HL-60/S4 treated with phorbol 12-myristate 13-acetate at 8.2 ng/mL for 4 days and 3 days (cell line): ENCODE results near the gene CCDC33.

ENCODE experiments used
- in situ Hi-C: fragments of 300-500 bp; cut with MboI; formaldehyde crosslinking; loops from 2 replicates; pipeline ENCODE4 v1.15.0; 2022; ENCODE audit warnings: low sequenced_read_pairs

CCDC33 gene

DNA sequence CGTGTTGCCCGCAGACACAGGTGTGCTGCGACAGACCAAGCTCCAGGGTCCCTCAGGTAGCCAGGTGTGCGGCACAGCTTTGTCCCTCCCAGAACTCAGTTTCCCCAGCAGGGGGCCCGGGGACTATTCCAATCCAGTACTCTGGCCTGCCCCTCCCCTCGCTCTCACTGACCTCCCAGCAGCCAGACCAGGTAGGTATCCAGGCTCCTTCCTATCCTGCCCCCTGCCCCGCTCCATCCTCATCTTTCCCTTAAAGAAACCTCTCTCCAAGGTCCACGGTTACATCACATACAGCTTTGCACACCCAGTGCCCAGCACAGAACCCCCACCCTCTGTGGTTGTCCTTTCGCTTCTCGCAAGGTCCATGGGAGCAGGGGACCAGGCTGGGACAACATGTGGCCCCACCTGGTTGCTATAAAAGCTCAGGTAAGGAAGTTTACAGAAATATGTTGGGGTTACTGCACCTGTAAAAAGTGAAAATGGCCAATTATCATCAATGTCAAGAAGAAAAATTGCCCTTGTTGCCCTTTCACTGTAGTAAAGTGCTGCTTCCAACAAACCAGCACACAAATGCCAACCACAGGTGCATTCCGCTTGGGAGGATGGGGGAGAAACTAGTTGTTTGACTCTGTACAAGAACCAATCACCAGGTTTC is 138.6 kb downstream of the CCDC33 start:
- in situ Hi-C loops = loop anchor here (10.0 kb wide), 1 partner anchor 400 kb away; no protein-coding TSS in a partner anchor

DNA sequence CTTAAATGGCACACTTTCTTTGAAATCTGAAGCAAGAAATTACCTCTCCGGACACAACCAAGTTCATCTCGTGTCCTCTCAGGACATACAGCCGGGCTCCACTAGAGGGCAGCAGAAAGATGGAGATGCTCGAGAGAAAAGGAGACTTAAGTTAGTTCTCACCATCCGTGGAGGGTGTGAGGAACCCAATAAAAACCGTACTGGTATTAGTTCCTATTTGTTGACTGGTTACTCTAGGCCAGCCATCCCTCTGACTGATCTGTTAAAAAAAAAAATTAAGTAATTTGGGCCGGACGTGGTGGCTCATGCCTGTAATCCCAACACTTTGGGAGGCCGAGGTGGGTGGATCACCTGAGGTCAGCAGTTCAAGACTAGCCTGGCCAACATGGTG is 139.2 kb downstream of the CCDC33 start:
- in situ Hi-C loops = loop anchor here (10.0 kb wide), 1 partner anchor 400 kb away; no protein-coding TSS in a partner anchor

DNA sequence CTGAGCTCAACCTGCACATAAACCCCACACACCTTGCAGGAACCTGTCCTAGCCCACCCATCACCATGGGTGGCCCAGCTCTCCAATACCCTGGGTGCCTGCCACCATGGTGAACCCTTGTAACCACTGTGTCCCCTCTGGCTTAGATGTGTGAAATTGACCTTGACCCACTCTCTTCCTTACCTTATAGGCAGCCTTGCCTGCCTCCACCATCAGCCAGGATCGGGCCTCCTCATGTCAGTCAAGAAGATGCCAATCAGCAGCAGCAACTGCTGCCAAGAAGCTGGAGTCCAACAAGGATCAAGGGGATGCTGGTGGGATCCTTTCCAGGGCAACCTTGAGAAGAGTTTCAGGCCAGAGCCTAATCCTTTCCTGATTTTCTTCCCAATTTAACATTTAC is 140.1 kb downstream of the CCDC33 start:
- in situ Hi-C loops = loop anchor here (10.0 kb wide), 1 partner anchor 399 kb away; no protein-coding TSS in a partner anchor

DNA sequence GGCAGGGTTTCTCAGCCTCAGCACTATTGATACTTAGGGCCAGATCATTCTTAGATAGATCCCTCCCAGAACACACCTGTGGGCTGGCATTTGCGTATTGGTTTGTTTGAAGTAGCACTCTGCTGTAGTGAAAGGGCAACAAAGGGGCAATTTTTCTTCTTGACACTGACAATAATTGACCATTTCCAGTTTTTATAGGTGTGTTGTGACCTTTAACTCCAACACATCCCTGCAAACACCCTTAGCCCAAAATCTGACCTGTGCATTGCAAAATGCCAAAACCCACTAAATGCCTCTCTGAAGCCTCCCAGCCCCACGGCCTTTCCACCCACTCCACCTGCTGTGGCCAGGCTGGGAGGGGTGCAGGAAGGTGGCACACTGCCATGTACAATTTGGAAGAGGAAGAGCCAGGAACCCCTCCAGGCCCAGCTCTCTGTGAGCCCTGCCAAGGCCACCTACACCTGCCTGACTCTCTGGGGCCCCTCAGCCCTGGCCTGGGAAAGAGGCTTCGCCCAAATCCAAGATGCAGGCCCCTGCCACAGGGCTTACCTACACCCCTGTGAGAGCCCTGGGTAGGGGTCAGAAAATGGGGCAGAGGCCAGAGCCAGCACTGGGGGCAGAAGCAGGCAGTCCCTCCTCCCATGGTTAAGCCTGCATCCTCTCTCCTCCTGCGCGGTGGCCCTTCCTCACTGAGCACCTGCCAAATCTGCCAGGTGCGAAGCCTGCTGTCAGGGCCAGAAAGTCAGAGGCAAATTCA is 140.9 kb downstream of the CCDC33 start:
- in situ Hi-C loops = loop anchor here (10.0 kb wide), 1 partner anchor 398 kb away; no protein-coding TSS in a partner anchor

DNA sequence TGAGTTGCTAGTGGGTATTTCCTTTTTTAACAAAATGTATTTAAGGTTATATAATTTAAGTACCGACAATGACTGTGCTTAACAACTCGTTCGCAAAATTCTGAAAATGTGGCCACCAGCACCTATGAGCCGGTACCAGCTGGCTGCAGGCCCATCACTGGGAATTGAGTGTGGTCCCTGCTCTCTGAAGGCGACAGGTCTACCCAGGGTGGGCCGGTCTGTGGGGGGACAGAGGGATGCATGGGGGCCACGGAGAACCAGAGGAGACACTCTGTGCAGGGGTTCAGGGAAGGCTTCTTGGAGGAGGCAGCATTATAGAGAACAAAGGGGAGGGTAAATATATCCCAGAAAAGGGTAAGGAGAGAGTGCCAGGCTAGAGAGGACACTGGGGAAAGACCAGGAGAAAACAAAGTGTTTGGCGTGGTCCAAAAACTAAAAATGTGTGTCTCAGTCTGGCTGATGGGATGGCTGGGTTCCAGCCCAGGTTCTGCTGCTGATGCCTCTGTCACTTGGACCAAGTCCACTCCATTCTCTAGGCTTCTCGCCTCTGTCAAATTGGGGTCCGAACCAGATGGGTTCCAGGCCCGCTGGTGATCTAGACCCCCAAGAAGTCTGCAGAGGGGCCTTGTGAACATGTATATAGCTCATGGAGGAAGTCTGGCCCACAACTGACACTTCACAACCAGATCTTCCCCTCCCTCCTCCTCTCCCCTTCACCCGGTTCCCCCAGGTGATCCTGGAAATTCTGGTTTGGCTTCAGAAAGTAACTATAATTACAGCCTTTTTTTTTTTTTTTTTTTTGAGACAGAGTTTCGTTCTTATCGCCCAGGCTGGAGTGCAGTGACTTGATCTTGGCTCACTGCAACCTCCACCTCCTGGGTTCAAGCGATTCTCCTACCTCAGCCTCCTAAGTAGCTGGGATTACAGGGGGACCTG is 142.0 kb downstream of the CCDC33 start:
- in situ Hi-C loops = loop anchor here (10.0 kb wide), 1 partner anchor 397 kb away; no protein-coding TSS in a partner anchor

DNA sequence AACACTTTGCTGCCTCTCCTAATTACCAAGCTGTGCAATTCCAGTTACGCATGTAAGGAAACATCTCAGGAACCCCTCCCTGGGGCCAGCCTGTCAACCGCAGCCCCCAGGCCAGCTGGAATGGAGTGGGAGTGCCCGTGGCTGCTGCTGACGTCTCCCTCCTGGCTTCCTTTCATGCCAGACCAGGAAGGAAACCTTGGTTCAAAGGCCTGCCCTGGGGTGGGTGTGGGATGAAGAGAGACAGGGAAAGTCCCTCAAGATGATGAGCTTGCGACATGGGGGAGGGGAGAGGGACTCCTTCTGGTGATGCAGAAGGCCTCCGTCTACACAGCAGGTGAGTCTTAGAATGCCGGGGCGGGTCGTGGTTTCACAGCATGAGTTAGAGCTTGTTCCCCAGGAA is 142.7 kb downstream of the CCDC33 start:
- in situ Hi-C loops = loop anchor here (10.0 kb wide), 1 partner anchor 396 kb away; no protein-coding TSS in a partner anchor

DNA sequence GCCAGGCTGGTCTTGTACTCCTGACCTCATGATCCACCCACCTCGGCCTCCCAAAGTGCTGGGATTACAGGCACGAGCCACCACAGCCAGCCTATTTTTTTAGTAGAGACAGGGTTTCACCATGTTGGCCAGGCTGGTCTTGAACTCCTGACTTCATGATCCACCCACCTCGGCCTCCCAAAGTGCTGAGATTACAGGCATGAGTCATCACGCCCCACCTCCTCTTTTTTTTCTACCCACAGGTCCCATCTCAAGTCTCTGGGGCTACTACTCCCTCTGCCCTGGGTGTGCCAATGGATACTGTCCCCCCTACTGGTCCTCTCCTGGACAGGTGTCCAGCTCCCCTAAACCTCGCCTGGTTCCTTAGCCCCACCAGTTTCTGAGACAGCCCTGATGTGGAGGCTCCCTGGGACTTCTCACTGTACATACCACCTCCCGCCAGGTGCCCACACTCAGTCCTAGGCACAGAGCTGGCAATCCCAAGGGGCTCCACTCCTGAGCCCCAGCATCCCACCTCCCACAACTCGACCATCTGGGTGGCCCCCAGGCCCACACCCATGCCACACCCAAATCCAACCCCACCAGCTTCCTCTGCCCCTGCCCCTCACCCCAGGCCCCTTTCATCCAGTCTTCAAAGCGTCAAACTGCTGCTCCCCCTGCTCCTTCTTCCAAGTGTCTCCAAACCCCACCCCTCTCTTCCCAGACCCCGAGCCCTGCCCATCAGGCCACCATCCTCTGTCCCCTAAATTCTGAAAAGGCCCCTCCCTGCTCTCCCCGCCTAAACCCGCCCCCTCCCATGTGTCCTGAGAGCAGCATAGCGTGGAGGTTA is 144.4 kb downstream of the CCDC33 start:
- in situ Hi-C loops = no loop called here

DNA sequence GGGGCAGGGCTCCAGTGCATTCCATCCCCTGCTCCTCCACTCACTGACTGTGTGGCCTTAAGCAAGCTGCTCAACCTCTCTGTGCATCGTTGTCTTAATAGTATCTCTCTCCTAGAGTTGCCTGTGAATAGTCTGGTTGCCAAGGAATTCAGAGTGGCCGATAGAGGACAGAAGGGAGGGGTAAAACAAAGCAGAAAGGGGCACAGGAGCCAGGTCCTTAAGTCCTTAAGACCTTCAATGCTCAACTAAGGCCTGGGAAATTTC is 145.0 kb downstream of the CCDC33 start:
- in situ Hi-C loops = no loop called here

DNA sequence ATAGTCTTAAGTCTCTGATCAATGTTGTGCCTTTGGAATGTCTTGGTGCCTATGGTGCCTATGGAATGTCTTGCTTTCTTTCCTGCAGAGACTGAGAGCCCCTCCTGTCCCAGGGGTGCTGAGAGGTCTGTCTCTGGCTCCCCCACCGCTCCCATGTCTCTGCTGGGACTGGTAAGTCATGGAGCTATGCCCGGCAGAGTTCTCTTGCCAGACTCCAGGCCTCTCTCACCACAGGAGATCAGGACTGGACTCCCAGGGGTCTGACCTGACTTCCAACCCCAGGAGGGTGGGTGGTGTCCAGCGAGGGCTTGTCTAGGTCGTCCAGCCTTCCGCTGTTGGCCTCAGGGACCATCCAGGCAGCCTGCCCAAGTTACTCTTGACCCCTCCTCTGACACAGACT is 145.4 kb downstream of the CCDC33 start:
- in situ Hi-C loops = no loop called here

DNA sequence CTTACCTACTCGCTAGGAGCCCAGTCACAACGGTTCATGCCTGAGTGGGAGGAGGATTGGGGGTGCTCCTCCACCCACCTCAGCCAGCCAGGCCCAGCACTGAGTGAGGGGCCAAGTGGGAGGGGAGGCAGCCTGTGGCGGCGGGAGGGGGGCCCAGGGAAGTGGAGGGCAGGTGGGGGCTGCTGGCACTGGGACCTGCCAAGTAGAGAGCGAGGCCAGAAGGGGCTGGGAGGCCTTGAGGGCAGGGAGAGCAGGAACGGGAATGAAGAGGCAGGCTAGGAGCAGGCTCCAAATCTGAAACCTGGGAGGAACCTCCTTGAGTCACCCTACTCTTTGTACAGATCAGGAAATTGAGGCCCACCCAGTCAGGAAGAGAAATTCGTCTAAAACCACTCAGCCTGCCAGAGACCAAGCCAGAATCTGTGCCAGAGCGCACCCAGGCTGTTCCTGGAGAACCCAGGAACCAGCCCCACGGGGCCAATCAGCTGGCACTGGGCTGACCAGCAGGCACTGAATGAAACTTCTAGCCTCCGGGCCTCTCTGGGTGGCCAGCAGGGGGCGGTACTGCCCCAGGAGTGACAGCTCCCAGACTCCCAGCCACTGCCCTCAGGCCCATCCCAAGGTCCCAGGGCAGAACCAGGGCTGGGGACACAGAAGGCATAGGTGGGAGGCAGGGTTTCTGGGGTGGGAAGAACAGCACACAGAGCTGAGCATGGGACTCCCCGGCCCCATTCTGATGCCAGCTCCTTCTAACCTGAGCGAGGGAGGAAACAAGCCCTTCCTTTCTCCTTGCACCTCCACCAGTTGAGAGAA is 146.1 kb downstream of the CCDC33 start:
- in situ Hi-C loops = no loop called here

DNA sequence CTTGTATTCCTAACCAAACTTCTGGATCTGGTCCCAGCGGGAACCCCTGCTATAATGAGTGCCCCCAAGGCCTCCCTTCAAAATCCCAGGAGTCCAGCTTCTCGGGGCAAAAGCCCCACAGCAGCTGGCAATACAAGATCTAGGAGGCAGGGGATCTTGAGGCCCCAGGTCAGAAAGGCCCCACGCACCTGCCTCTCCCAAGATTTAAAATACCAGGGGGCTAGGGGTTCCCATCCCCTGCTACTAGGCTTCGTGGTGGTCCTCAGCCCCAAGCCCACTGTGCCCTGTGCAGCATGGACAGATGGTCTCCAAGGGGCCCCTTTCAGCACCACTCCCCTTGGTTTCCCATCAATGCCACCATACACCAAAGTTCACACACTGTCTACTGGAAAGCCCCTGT is 147.2 kb downstream of the CCDC33 start:
- in situ Hi-C loops = no loop called here

DNA sequence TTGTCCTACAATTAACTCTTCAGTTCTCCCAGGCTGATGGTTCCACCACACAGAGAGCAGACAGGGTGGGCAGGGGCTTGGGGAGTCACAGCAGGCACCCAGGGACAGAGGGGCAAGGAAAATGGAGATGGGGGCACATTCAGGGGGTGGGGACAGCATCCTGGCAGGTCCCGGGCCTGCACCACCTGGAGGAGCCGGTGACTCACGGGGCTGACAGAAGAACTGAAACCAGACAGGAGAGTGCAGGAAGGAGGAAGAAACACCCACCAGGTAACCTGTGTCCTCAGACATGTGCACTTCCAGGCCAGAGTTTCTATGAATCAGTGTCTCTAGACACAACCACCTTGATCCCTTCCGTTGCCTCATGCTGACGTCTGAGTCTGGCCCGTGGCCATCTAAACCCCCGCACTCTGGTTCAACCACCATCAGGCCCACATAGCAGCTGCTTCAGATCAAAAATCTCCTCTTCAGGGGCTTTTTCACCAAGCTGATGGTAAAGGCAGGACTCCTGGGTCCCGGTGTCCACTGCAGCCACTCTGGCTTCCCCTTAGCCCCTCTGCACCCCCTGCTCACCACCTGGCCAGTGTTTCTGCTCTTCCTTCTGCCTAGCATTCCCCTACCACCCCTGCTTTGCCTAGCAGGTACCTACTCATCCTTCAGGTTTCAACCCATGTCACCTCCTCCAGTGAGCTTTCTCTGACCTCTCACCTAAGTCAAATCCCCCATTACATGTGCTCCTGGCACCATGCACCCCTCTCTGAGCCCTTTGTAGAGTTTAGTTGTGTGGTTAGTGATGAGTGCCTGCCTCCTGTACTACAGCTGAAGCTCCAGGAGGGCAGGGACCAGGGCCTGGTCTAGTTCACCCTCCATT is 147.8 kb downstream of the CCDC33 start:
- in situ Hi-C loops = no loop called here

DNA sequence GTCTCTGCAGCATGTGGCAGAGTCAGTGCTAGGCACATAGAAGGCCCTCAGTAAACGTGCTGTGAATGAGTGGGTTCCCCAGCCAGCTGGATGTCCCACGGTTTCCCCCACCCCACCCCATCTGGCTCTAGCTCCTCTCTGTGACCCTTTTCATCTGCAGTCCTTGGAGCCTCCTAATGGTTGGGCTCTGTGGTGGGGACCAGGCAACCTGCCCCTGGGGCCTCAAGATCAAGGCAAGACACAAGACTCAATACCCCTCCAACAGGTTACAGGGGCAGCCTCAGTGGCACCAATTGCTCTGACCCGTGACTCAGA is 148.4 kb downstream of the CCDC33 start:
- in situ Hi-C loops = no loop called here

DNA sequence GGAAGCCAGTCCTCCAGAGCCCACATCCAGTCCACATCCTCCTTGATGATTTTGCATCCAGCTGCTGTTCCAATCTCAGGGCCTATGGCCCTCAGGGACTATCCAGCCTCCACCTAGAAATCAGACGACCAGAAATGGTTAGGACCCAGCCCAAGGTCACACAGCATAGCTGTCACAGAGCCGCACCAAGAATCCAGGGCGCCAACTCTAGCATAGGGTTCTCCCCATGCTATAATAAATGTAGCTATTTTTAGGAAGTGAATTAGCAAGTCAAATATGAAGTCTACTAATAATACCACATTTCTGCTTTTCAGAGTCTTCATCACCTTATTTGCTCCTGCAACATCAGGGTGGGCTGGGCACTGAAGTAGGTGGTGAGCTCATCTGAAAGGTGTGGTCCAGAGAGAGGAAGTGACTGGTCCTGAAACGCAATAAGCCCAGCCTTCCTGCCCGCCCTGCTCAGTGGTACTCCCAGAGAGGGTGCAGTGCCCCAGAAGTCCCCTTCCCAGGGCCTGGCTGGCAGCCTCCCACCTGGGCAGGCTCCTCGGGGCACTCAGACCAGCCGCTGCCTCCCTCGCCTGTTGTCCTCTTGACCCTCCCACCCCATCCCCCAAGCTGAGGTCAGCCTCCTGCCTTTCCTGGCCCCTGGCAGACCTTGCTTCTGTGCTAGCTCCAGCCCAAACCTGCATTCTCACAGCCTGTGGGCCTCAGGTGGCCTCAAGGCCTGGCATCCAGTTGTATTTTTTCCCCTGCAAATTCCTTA is 148.9 kb downstream of the CCDC33 start:
- in situ Hi-C loops = loop anchor here (5.0 kb wide), 1 partner anchor 42 kb away; no protein-coding TSS in a partner anchor

DNA sequence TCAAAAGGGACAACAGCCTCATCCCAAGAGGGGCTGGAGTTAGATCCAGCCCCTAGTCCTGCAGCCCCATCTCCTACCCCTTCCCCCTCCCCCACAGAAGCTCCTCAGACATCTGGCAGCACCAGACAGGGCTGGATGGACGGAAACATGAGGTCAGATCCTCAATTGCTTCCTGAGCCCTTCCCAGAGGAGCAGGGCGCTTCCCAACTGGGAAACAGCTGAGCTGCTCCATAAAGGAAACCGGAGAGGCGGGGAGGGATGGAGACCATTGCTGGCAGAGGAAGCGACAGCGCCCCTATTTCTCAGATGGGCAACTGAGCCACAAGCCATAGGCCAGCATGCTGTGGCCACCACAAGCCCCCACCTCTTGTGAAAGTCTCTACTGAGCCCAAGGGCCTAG is 149.6 kb downstream of the CCDC33 start:
- in situ Hi-C loops = loop anchor here (5.0 kb wide), 1 partner anchor 42 kb away; no protein-coding TSS in a partner anchor
